Measurements from ENCODE around the gene SRRM1. TPM values are rescaled to one million over a fixed set of nuclear protein-coding genes. Genes with fewer than 3 reads are reported as not detected.

The SRRM1 gene
- total and polyA plus RNA-seq, 2 donors (not counting 3 experiments of a cell fraction or from before 2014, with no cell fraction given) = 39.7 to 163 TPM

DNA sequence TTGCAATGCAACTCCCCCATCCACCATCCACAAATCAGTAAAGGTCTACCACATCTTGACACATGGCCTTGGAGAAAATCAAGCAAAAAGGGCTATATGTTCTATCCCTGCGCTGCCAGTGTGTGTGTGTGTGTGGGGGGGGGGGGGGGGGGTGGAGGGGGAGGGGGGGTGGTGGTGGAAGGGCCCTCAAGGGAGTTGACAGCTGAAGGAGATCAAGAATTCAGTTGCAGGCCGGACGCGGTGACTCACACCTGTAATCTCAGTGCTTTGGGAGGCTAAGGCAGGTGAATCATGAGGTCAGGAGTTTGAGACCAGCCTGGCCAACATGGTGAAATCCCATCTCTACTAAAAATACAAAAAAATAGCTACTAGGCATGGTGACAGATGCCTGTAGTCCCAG, 64.6 kb downstream of the SRRM1 start:
- no peak overlapping the region for H3K27ac ChIP-seq (ENCODE audit: insufficient read depth, low read depth, low read length)
- dilution Hi-C loops (cut with MboI; ENCODE audit: extremely low pct_ligation_motif_present, low sequenced_read_pairs) = no loop called here
- no peaks in the 10 kb centered on the region for H3K27me3 ChIP-seq (ENCODE audit: control insufficient read depth in 2 of 2, insufficient read depth in 2 of 2, low read length in 2 of 2)
- intact Hi-C loops (cut with micrococcal nuclease) = no loop called here
- FAIRE-seq (no peak), DNase-seq (ENCODE audit: low read depth, low spot score) (no peak)
- H3K9ac ChIP-seq (replicated peaks; ENCODE audit: extremely low read depth, insufficient read depth, low read length) = no peak overlapping the region
- no peaks in the 10 kb centered on the region for H4K20me1 ChIP-seq (replicated peaks; ENCODE audit: control insufficient read depth, extremely low read depth, insufficient read depth, low read length)
- ChIA-PET CTCF (interaction anchor here (0.7 to 1.5 kb wide), 2 partner anchors 12 to 19 kb away, joined by 3 to 5 read pairs; no protein-coding TSS in a partner anchor), POLR2A (no interaction called here)
- H3K79me2 ChIP-seq (ENCODE audit: control insufficient read depth, insufficient read depth, low read length) = no peaks in the 10 kb centered on the region
- no TSS peak for BruUV-seq (replicated peaks)
- no peak overlapping the region for H3K4me3 ChIP-seq (replicated peaks in 1 of 3; ENCODE audit: insufficient read depth in 1 of 3, low read depth in 1 of 3, low read length in 3 of 3)
- no peaks in the 10 kb centered on the region for H3K36me3 ChIP-seq (ENCODE audit: control insufficient read depth in 2 of 2, extremely low read depth in 1 of 2, insufficient read depth in 2 of 2, low read length in 2 of 2)
- peaks cover 19% of the 10 kb centered on the region for H3K4me1 ChIP-seq (ENCODE audit: control insufficient read depth, extremely low read depth, insufficient read depth, low read length)
- no peak overlapping the region for H3K4me2 ChIP-seq (ENCODE audit: insufficient read depth, low read length)
- no peak overlapping the region for H2AFZ ChIP-seq (ENCODE audit: low read depth, low read length)
- no peaks in the 10 kb centered on the region for H3K9me1 ChIP-seq (replicated peaks; ENCODE audit: control insufficient read depth, extremely low read depth, insufficient read depth, low read length)
- TF ChIP-seq, protein P1, sequence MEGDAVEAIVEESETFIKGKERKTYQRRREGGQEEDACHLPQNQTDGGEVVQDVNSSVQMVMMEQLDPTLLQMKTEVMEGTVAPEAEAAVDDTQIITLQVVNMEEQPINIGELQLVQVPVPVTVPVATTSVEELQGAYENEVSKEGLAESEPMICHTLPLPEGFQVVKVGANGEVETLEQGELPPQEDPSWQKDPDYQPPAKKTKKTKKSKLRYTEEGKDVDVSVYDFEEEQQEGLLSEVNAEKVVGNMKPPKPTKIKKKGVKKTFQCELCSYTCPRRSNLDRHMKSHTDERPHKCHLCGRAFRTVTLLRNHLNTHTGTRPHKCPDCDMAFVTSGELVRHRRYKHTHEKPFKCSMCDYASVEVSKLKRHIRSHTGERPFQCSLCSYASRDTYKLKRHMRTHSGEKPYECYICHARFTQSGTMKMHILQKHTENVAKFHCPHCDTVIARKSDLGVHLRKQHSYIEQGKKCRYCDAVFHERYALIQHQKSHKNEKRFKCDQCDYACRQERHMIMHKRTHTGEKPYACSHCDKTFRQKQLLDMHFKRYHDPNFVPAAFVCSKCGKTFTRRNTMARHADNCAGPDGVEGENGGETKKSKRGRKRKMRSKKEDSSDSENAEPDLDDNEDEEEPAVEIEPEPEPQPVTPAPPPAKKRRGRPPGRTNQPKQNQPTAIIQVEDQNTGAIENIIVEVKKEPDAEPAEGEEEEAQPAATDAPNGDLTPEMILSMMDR (IDR thresholded peaks at IDR 0.05; ENCODE audit: extremely low read depth in 1 of 2, insufficient read depth in 1 of 2, low read depth in 1 of 2, low read length in 2 of 2) = no peak
- TF ChIP-seq EZH2 (IDR thresholded peaks at IDR 0.05; ENCODE audit: borderline replicate concordance, low read depth, low read length, severe bottlenecking) = no peak
- no peak for TF ChIP-seq GATA2 (IDR thresholded peaks at IDR 0.05; ENCODE audit: insufficient read depth, insufficient read length, low read depth, low read length)
- TF ChIP-seq POLR2AphosphoS5 (IDR thresholded peaks at IDR 0.05; ENCODE audit: insufficient read depth, low read depth, low read length) = no peak
- peak; percentile 4 for TF ChIP-seq JUN (IDR thresholded peaks at IDR 0.05; ENCODE audit: borderline replicate concordance, insufficient read depth, insufficient read length, low read depth)
- no peak for TF ChIP-seq MYC (IDR thresholded peaks at IDR 0.05; ENCODE audit: low read depth, low read length)
- TF ChIP-seq FOS (IDR thresholded peaks at IDR 0.05; ENCODE audit: borderline replicate concordance, insufficient read depth, low read length) = no peak
- TF ChIP-seq POLR2A (IDR thresholded peaks at IDR 0.05; ENCODE audit: low read depth, low read length) = no peak
- H3K9me3 ChIP-seq (replicated peaks; ENCODE audit: control insufficient read depth, insufficient read depth, low read length) = no peaks in the 10 kb centered on the region

Measured in endothelial cell of umbilical vein (primary cell).